GM12878 (cell line): ENCODE results near the gene PGBD5.

ENCODE experiments used
- ASH2L ChIP-seq: fragments of 300-600, 200-600 bp; sonication (generic); IDR thresholded peaks from 2 replicates; pipeline ENCODE4 v1.6.1; 2017; ENCODE audit warnings: low read depth, mild to moderate bottlenecking, borderline replicate concordance
- CBX5 ChIP-seq: sonication (generic); IDR thresholded peaks from 2 replicates; pipeline ENCODE4 v1.6.1; 2016; ENCODE audit warnings: low read depth, moderate library complexity, mild to moderate bottlenecking, inconsistent platforms
- CHD4 ChIP-seq: fragments of 200-600 bp; sonication (generic); IDR thresholded peaks from 2 replicates; pipeline ENCODE4 v1.6.1; 2016; ENCODE audit warnings: mild to moderate bottlenecking
- EP300 ChIP-seq, 2 experiments: fragments of 150-350 bp in 1 of 2; IDR thresholded peaks; 2 replicates each; pipeline ENCODE4 v1.6.1; 2011 to 2012; ENCODE audit warnings: low read depth in 2 of 2, low read length in 2 of 2, borderline replicate concordance in 1 of 2, improper control_type of control experiment in 1 of 2, inconsistent platforms in 1 of 2; ENCODE audit not compliant: control insufficient read depth in 1 of 2
- FOXK2 ChIP-seq: fragments of 450-650 bp; IDR thresholded peaks from 2 replicates; pipeline ENCODE4 v1.6.1; 2017; ENCODE audit warnings: mild to moderate bottlenecking, moderate library complexity
- FOXM1 ChIP-seq: IDR thresholded peaks from 2 replicates; pipeline ENCODE4 v1.6.1; 2012; ENCODE audit warnings: low read depth, mild to moderate bottlenecking, inconsistent platforms, low read length, moderate library complexity
- NFYB ChIP-seq: IDR thresholded peaks from 2 replicates; pipeline ENCODE4 v1.6.1; 2011; ENCODE audit warnings: low read depth, mild to moderate bottlenecking, low read length, improper control_type of control experiment, moderate library complexity; ENCODE audit not compliant: insufficient read depth
- NR2C2 ChIP-seq: IDR thresholded peaks from 2 replicates; pipeline ENCODE4 v1.6.1; 2011; ENCODE audit warnings: borderline replicate concordance, low read depth; ENCODE audit not compliant: control insufficient read depth, insufficient read length
- POLR2AphosphoS5 ChIP-seq: IDR thresholded peaks from 2 replicates; pipeline ENCODE4 v1.6.1; 2011; ENCODE audit warnings: mild to moderate bottlenecking, low read length, inconsistent platforms
- RBBP5 ChIP-seq: fragments of 200-600 bp; sonication (generic); conservative IDR thresholded peaks from 2 replicates; pipeline ENCODE4 v1.6.1; 2016
- TAF1 ChIP-seq: IDR thresholded peaks from 2 replicates; pipeline ENCODE4 v1.6.1; 2011; ENCODE audit warnings: mild to moderate bottlenecking, low read depth, low read length, borderline replicate concordance
- TBL1XR1 ChIP-seq: IDR thresholded peaks from 2 replicates; pipeline ENCODE4 v1.6.1; 2012; ENCODE audit warnings: low read depth, low read length, improper control_type of control experiment
- TF ChIP-seq, protein P1 (sequence below), 3 experiments: IDR thresholded peaks in 2 of 3; conservative IDR thresholded peaks in 1 of 3; 2 replicates each; pipeline ENCODE4 v1.5.1; 2011; ENCODE audit warnings: low read depth in 3 of 3, low read length in 3 of 3, mild to moderate bottlenecking in 3 of 3, control low read depth in 2 of 3, moderate library complexity in 2 of 3, inconsistent platforms in 1 of 3, mixed read lengths in 1 of 3; ENCODE audit not compliant: control insufficient read depth in 2 of 3, insufficient read depth in 1 of 3; ENCODE audit errors: extremely low read depth in 1 of 3
- TF ChIP-seq, protein P2 (sequence below): fragments of 450-650 bp; IDR thresholded peaks from 2 replicates; pipeline ENCODE4 v1.6.1; 2016; ENCODE audit warnings: mild to moderate bottlenecking

DNA sequence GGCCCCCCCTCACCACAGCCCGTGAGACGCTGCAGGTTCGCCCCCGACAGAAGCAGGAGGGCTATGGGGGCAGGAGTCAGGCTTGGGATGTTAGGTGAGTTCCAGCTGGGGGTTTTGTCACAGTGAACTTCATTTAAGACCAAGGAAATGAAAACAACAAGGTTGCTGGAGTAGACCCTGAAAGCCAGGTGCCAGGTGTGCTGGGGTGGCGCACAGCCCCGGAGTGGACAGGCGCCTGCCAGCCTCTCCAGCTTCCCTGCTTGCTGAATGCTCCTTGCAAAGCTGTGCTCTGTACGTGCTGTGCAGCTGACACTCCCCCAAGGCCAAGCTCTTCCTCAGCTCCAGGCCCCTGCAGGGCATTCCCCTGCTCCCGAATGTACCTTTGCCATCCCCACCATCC is 102.4 kb downstream of the PGBD5 start:
- TF ChIP-seq NFYB (no peak), FOXM1 (no peak), TBL1XR1 (no peak), ASH2L (no peak), CBX5 (no peak), RBBP5 (no peak), FOXK2 (no peak), TAF1 (no peak), POLR2AphosphoS5 (no peak), EP300 (IDR thresholded peaks at IDR 0.05; ENCODE audit: borderline replicate concordance in 1 of 2, control insufficient read depth in 1 of 2, low read depth in 2 of 2, low read length in 2 of 2) (no peak), CHD4 (no peak), NR2C2 (no peak)
- TF ChIP-seq, protein P1, sequence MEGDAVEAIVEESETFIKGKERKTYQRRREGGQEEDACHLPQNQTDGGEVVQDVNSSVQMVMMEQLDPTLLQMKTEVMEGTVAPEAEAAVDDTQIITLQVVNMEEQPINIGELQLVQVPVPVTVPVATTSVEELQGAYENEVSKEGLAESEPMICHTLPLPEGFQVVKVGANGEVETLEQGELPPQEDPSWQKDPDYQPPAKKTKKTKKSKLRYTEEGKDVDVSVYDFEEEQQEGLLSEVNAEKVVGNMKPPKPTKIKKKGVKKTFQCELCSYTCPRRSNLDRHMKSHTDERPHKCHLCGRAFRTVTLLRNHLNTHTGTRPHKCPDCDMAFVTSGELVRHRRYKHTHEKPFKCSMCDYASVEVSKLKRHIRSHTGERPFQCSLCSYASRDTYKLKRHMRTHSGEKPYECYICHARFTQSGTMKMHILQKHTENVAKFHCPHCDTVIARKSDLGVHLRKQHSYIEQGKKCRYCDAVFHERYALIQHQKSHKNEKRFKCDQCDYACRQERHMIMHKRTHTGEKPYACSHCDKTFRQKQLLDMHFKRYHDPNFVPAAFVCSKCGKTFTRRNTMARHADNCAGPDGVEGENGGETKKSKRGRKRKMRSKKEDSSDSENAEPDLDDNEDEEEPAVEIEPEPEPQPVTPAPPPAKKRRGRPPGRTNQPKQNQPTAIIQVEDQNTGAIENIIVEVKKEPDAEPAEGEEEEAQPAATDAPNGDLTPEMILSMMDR (IDR thresholded peaks at IDR 0.05 in 2 of 3, conservative IDR thresholded peaks at IDR 0.05 in 1 of 3; ENCODE audit: control insufficient read depth in 2 of 3, extremely low read depth in 1 of 3, insufficient read depth in 1 of 3, low read depth in 3 of 3, low read length in 3 of 3) = no peak
- TF ChIP-seq, protein P2, sequence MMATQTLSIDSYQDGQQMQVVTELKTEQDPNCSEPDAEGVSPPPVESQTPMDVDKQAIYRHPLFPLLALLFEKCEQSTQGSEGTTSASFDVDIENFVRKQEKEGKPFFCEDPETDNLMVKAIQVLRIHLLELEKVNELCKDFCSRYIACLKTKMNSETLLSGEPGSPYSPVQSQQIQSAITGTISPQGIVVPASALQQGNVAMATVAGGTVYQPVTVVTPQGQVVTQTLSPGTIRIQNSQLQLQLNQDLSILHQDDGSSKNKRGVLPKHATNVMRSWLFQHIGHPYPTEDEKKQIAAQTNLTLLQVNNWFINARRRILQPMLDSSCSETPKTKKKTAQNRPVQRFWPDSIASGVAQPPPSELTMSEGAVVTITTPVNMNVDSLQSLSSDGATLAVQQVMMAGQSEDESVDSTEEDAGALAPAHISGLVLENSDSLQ = no peak
